HCT116 (cell line): ENCODE results near the gene ESYT1. TPM values are rescaled to one million over a fixed set of nuclear protein-coding genes. Genes with fewer than 3 reads are reported as not detected.

Experiments used
- ATAC-seq: fragments of 200-7000 bp; cut with Tn5 transposase; 2 replicates; pipeline ENCODE4 v1.9.1; 2020; ENCODE audit warnings: mild to moderate bottlenecking, moderate library complexity
- BruUV-seq: library from RNA; stranded (reverse); fragments of 400-500 nt; replicated peaks from 2 replicates; lab custom pipeline; 2021; lab: Mats Ljungman, UMichigan
- CTCF ChIA-PET: fragments of 300-600 bp; sonication (Branson Sonifier 250); formaldehyde crosslinking; loops from one replicate; lab custom pipeline; 2021; ENCODE audit warnings: antibody characterized with exemption; lab: Charles Lee
- POLR2A ChIA-PET: fragments of 300-600, 350-600 bp; sonication (Branson Sonifier 250); formaldehyde crosslinking; loops from one replicate; lab custom pipeline; 2021; ENCODE audit warnings: antibody characterized with exemption; lab: Charles Lee
- RAD21 ChIA-PET, 2 experiments: fragments of 300-600 bp; sonication (Branson Sonifier 250); formaldehyde crosslinking; loops; one replicate each; lab custom pipeline; 2023; ENCODE audit warnings: low total read pairs in 2 of 2; ENCODE audit not compliant: uncharacterized antibody in 2 of 2, unreplicated experiment in 2 of 2, low non-redundant PET in 1 of 2; lab: Charles Lee
- DNase-seq: peaks from one replicate; pipeline ENCODE4 v3.0.0-alpha.2; 2010; ENCODE audit warnings: low read depth, low spot score
- H2AFZ ChIP-seq: fragments of 200-600 bp; shearing (Covaris generic), sonication (generic); 2 replicates; pipeline ENCODE4 v1.6.1; 2017; ENCODE audit warnings: low read depth, mixed run types, mixed read lengths, antibody characterized with exemption, low read length; ENCODE audit not compliant: poor library complexity, severe bottlenecking
- H3K27ac ChIP-seq: 2 replicates; pipeline ENCODE4 v1.5.1; 2012; ENCODE audit warnings: low read depth, low read length
- H3K27me3 ChIP-seq: fragments of 200-600 bp; sonication (generic); 2 replicates; pipeline ENCODE4 v1.6.1; 2016; ENCODE audit warnings: mixed run types, low read length, mixed read lengths; ENCODE audit not compliant: insufficient read depth
- H3K36me3 ChIP-seq, 2 experiments: fragments of 200-500 bp in 1 of 2; fragments of 200-600 bp in 1 of 2; sonication (Bioruptor generic) in 1 of 2; sonication (generic) in 1 of 2; 2 replicates each; pipeline versions ENCODE4 v1.5.1 to v1.6.1; 2014 to 2016; ENCODE audit warnings: low read length in 2 of 2, inconsistent platforms in 1 of 2, mixed read lengths in 1 of 2, mixed run types in 1 of 2; ENCODE audit not compliant: insufficient read depth in 2 of 2, control insufficient read depth in 1 of 2
- H3K4me1 ChIP-seq, 2 experiments: fragments of 200-600 bp in 1 of 2; sonication (generic) in 1 of 2; 2 replicates each; pipeline versions ENCODE4 v1.5.1 to v1.6.1; 2012 to 2017; ENCODE audit warnings: low read length in 2 of 2, inconsistent platforms in 1 of 2, mild to moderate bottlenecking in 1 of 2, mixed read lengths in 1 of 2, mixed run types in 1 of 2, moderate library complexity in 1 of 2; ENCODE audit not compliant: insufficient read depth in 2 of 2, control insufficient read depth in 1 of 2
- H3K4me2 ChIP-seq: fragments of 200-600 bp; sonication (generic); 2 replicates; pipeline ENCODE4 v1.6.1; 2017; ENCODE audit warnings: mixed run types, low read length, mixed read lengths
- H3K4me3 ChIP-seq, 2 experiments: fragments of 200-600 bp in 1 of 2; sonication (generic) in 1 of 2; replicated peaks in 1 of 2; 2 replicates each; pipeline ENCODE4 v1.5.1; 2011 to 2016; ENCODE audit warnings: low read length in 2 of 2, control low read depth in 1 of 2, low read depth in 1 of 2, mild to moderate bottlenecking in 1 of 2, mixed read lengths in 1 of 2, mixed run types in 1 of 2
- H3K79me2 ChIP-seq: fragments of 200-600 bp; sonication (generic); 2 replicates; pipeline ENCODE4 v1.6.1; 2017; ENCODE audit warnings: mild to moderate bottlenecking, mixed run types, low read length, moderate library complexity, mixed read lengths; ENCODE audit not compliant: insufficient read depth
- H3K9ac ChIP-seq: fragments of 200-600 bp; sonication (generic); 2 replicates; pipeline ENCODE4 v1.6.1; 2016; ENCODE audit warnings: low read length, mixed read lengths
- H3K9me2 ChIP-seq: fragments of 200-600 bp; sonication (generic), shearing (Covaris generic); 2 replicates; pipeline ENCODE4 v1.6.1; 2017; ENCODE audit warnings: mixed run types, mild to moderate bottlenecking, moderate library complexity; ENCODE audit not compliant: insufficient read depth
- H3K9me3 ChIP-seq, 2 experiments: fragments of 200-500 bp in 1 of 2; fragments of 200-600 bp in 1 of 2; sonication (Bioruptor generic) in 1 of 2; sonication (generic) in 1 of 2; 2 replicates each; pipeline ENCODE4 v1.6.1; 2014 to 2017; ENCODE audit warnings: low read length in 2 of 2, mixed read lengths in 2 of 2, inconsistent platforms in 1 of 2, low read depth in 1 of 2, mild to moderate bottlenecking in 1 of 2, mixed run types in 1 of 2, moderate library complexity in 1 of 2; ENCODE audit not compliant: control insufficient read depth in 1 of 2, insufficient read depth in 1 of 2
- H4K20me1 ChIP-seq: fragments of 200-600 bp; sonication (generic), shearing (Covaris generic); 2 replicates; pipeline ENCODE4 v1.6.1; 2017; ENCODE audit warnings: mixed run types, mild to moderate bottlenecking, moderate library complexity; ENCODE audit not compliant: insufficient read depth
- EZH2 ChIP-seq: fragments of 200-600 bp; sonication (generic); IDR thresholded peaks from 2 replicates; pipeline ENCODE4 v1.6.1; 2017; ENCODE audit warnings: antibody characterized with exemption, mixed run types
- JUND ChIP-seq: IDR thresholded peaks from 2 replicates; pipeline ENCODE4 v1.6.1; 2012
- ZNF274 ChIP-seq: fragments of 200-500 bp; sonication (Bioruptor generic); IDR thresholded peaks from 2 replicates; pipeline ENCODE4 v1.6.1; 2014; ENCODE audit warnings: mild to moderate bottlenecking, low read depth, low read length, inconsistent platforms
- intact Hi-C: fragments of 100-400 bp; cut with micrococcal nuclease; formaldehyde crosslinking; loops from 2 replicates; pipeline ENCODE4 v1.10.0; 2022
- total RNA-seq: library from RNA; stranded (reverse); gene quantifications from one replicate; pipeline ENCODE4 v1.2.1, GENCODE V29; 2021; ENCODE audit not compliant: unreplicated experiment
- TF ChIP-seq, protein P1 (sequence below): IDR thresholded peaks from 2 replicates; pipeline ENCODE4 v1.6.1; 2012; ENCODE audit warnings: low read depth
- TF ChIP-seq, protein P2 (sequence below): IDR thresholded peaks from 2 replicates; pipeline ENCODE4 v1.6.1; 2011; ENCODE audit warnings: mild to moderate bottlenecking, low read length, moderate library complexity; ENCODE audit not compliant: insufficient replicate concordance; ENCODE audit errors: extremely low read depth
- TF ChIP-seq, protein P3 (sequence below): IDR thresholded peaks from 2 replicates; pipeline ENCODE4 v1.6.1; 2012

ESYT1 gene
- total RNA-seq, 1 experiment from 2014 or later, result 80.9 TPM

DNA sequence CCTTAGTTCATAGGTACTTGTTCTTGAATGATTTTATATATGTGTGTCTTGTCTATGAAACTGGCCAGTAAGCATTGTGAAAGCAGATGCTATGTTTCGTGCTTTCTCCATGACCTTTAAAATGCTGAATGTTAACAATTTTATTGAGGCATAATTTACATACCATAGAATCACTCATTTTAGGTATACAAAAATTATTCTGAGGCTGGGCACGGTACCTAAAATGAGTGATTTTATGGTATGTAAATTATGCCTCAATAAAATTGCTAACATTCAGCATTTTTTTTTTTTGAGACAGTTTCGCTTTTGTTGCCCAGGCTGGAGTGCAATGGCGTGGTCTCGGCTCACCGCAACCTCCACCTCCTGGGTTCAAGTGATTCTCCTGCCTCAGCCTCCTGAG is 6.8 kb downstream of the ESYT1 start:
- peaks cover 44 to 71% of the 10 kb centered on the region in 2 experiments for H3K36me3 ChIP-seq
- TF ChIP-seq, protein P1, sequence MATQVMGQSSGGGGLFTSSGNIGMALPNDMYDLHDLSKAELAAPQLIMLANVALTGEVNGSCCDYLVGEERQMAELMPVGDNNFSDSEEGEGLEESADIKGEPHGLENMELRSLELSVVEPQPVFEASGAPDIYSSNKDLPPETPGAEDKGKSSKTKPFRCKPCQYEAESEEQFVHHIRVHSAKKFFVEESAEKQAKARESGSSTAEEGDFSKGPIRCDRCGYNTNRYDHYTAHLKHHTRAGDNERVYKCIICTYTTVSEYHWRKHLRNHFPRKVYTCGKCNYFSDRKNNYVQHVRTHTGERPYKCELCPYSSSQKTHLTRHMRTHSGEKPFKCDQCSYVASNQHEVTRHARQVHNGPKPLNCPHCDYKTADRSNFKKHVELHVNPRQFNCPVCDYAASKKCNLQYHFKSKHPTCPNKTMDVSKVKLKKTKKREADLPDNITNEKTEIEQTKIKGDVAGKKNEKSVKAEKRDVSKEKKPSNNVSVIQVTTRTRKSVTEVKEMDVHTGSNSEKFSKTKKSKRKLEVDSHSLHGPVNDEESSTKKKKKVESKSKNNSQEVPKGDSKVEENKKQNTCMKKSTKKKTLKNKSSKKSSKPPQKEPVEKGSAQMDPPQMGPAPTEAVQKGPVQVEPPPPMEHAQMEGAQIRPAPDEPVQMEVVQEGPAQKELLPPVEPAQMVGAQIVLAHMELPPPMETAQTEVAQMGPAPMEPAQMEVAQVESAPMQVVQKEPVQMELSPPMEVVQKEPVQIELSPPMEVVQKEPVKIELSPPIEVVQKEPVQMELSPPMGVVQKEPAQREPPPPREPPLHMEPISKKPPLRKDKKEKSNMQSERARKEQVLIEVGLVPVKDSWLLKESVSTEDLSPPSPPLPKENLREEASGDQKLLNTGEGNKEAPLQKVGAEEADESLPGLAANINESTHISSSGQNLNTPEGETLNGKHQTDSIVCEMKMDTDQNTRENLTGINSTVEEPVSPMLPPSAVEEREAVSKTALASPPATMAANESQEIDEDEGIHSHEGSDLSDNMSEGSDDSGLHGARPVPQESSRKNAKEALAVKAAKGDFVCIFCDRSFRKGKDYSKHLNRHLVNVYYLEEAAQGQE, result no peak
- TF ChIP-seq, protein P2, sequence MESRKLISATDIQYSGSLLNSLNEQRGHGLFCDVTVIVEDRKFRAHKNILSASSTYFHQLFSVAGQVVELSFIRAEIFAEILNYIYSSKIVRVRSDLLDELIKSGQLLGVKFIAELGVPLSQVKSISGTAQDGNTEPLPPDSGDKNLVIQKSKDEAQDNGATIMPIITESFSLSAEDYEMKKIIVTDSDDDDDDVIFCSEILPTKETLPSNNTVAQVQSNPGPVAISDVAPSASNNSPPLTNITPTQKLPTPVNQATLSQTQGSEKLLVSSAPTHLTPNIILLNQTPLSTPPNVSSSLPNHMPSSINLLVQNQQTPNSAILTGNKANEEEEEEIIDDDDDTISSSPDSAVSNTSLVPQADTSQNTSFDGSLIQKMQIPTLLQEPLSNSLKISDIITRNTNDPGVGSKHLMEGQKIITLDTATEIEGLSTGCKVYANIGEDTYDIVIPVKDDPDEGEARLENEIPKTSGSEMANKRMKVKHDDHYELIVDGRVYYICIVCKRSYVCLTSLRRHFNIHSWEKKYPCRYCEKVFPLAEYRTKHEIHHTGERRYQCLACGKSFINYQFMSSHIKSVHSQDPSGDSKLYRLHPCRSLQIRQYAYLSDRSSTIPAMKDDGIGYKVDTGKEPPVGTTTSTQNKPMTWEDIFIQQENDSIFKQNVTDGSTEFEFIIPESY, result no peak
- TF ChIP-seq ZNF274, result no peak
- no peak for TF ChIP-seq EZH2
- TF ChIP-seq JUND, result no peak
- TF ChIP-seq, protein P3, sequence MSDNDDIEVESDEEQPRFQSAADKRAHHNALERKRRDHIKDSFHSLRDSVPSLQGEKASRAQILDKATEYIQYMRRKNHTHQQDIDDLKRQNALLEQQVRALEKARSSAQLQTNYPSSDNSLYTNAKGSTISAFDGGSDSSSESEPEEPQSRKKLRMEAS, result no peak

More for the DNA sequence above, 6.8 kb downstream of the ESYT1 start:
- POLR2A ChIA-PET, result no interaction called here
- BruUV-seq, result no TSS peak
- Histone ChIP-seq H3K4me3 (no peak overlapping the region), H3K27me3 (no peaks in the 10 kb centered on the region), H3K9me2 (no peaks in the 10 kb centered on the region), H3K4me1 (no peaks in the 10 kb centered on the region; a peak in 1 of 4 replicates), H3K9ac (no peak overlapping the region), H3K27ac (no peak overlapping the region), H3K9me3 (no peaks in the 10 kb centered on the region), H3K79me2 (peaks cover 13% of the 10 kb centered on the region; the same call in 1 of the 2 replicates), H2AFZ (no peak overlapping the region), H4K20me1 (no peaks in the 10 kb centered on the region), H3K4me2 (no peak overlapping the region)
- no peak for ATAC-seq
- RAD21 ChIA-PET, result no interaction called here
- intact Hi-C loops, result no loop called here
- CTCF ChIA-PET, result no interaction called here
- DNase-seq, result no peak
